ENCODE data around the gene RBM7.

The RBM7 gene

DNA sequence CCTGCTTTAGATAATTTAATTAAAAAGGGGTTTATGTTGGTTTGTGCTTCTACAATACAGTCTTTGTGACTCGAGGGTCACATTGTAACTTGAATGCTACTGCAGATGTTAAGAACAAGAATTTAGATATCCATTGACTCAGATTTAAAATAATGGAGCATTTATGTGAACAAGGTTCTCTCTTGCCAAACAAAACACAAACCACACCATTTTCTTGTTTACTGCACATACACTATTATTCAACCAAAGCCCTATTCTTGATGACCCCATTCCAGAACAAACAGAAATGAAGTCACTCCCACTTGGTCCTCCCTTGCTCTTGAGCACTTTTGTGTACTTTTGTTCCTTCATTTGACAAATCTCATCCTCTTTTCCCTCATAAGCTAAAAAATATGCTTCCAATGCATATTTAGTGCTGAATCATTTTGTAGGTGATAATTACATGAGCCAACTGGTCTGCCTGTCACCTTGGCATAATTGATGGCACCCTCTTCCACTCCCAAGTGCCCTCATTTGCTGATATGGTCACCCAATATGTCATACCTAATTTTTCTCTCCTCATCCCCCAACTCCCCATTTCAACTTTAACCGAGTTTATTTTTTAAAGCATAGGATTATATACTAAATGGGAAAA is 3.0 kb upstream of the RBM7 start:
- Histone ChIP-seq H3K27me3 (replicated peaks) (no peaks in the 10 kb centered on the region), H3K27ac (no peak overlapping the region), H3K4me3 (ENCODE audit: low read depth, low read length) (no peak overlapping the region), H3K36me3 (replicated peaks) (peaks cover 2% of the 10 kb centered on the region)
- in situ Hi-C loops (cut with HindIII; ENCODE audit: low pct_ligation_motif_present, low sequenced_read_pairs): no loop called here
- TF ChIP-seq, protein P1, sequence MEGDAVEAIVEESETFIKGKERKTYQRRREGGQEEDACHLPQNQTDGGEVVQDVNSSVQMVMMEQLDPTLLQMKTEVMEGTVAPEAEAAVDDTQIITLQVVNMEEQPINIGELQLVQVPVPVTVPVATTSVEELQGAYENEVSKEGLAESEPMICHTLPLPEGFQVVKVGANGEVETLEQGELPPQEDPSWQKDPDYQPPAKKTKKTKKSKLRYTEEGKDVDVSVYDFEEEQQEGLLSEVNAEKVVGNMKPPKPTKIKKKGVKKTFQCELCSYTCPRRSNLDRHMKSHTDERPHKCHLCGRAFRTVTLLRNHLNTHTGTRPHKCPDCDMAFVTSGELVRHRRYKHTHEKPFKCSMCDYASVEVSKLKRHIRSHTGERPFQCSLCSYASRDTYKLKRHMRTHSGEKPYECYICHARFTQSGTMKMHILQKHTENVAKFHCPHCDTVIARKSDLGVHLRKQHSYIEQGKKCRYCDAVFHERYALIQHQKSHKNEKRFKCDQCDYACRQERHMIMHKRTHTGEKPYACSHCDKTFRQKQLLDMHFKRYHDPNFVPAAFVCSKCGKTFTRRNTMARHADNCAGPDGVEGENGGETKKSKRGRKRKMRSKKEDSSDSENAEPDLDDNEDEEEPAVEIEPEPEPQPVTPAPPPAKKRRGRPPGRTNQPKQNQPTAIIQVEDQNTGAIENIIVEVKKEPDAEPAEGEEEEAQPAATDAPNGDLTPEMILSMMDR (IDR thresholded peaks at IDR 0.05; ENCODE audit: low read depth, low read length, missing control alignments): no peak
- DNase-seq: no peak

- Histone ChIP-seq H3K27ac (no peak overlapping the region), H3K36me3 (replicated peaks) (peaks cover 2% of the 10 kb centered on the region), H3K4me3 (ENCODE audit: low read depth, low read length) (no peak overlapping the region), H3K27me3 (replicated peaks) (no peaks in the 10 kb centered on the region)
- TF ChIP-seq, protein P1 (IDR thresholded peaks at IDR 0.05; ENCODE audit: low read depth, low read length, missing control alignments): no peak
- in situ Hi-C loops (cut with HindIII; ENCODE audit: low pct_ligation_motif_present, low sequenced_read_pairs): no loop called here
- no peak for DNase-seq
Observed at GRCh38 chr11:114398303-114398920, 2.1 kb upstream of the RBM7 start.

DNA sequence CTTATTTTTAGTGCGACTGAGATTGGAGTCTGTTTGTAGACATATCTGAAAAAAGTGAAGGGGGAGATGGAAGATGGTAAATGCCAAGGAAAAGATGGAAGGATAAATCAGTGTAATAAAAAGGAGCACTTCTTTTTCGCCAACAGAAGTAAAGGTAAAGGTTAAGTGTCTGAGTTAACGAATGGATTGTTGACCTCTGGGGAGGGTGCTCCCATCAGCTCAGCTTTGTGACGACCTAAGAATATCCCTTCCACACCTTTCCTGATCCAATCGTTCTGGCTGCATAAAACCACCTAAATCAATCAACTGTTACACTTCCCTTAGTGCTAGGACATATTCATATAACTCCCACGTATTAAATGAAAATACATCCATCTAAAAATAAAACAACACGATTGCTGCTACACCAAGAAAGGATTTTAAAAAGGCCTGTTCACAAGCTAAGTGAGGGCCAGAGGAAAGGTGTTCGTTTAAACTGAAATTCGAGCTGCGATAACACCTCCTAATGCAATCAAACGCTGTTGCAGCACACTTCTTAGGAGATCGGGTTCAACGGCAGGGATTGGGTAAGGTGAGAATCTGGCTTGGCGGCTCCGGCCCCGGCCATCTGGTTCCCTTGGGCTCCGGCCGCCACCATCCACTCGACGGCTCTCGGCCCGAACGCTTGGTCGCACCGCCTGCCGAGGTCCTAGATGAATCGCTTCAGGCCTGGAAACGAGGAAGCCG is 813 bp upstream of the RBM7 start:
- DNase-seq: no peak

GRCh38 chr11:114400915-114401223 is 403 bp downstream of the RBM7 start:
- DNase-seq: no peak
- no peaks in the 10 kb centered on the region for H3K27me3 ChIP-seq (replicated peaks)
- TF ChIP-seq, protein P1 (IDR thresholded peaks at IDR 0.05; ENCODE audit: low read depth, low read length, missing control alignments): no peak
- H3K4me3 ChIP-seq (ENCODE audit: low read depth, low read length): peak overlapping the region; percentile 95
- H3K36me3 ChIP-seq (replicated peaks): peaks cover 9% of the 10 kb centered on the region
- peak overlapping the region; percentile 99 for H3K27ac ChIP-seq
- in situ Hi-C loops (cut with HindIII; ENCODE audit: low pct_ligation_motif_present, low sequenced_read_pairs): no loop called here

More for the DNA sequence above, 813 bp upstream of the RBM7 start:
- peak overlapping the region; percentile 95 for H3K4me3 ChIP-seq (ENCODE audit: low read depth, low read length)
- TF ChIP-seq, protein P1 (IDR thresholded peaks at IDR 0.05; ENCODE audit: low read depth, low read length, missing control alignments): no peak
- H3K36me3 ChIP-seq (replicated peaks): peaks cover 2% of the 10 kb centered on the region
- no peaks in the 10 kb centered on the region for H3K27me3 ChIP-seq (replicated peaks)
- in situ Hi-C loops (cut with HindIII; ENCODE audit: low pct_ligation_motif_present, low sequenced_read_pairs): no loop called here
- peak overlapping the region; percentile 99 for H3K27ac ChIP-seq

- Histone ChIP-seq H3K27me3 (replicated peaks) (no peaks in the 10 kb centered on the region), H3K4me3 (ENCODE audit: low read depth, low read length) (peak overlapping the region; percentile 95), H3K36me3 (replicated peaks) (peaks cover 11% of the 10 kb centered on the region), H3K27ac (peak overlapping the region; percentile 99)
- no peak for DNase-seq
- in situ Hi-C loops (cut with HindIII; ENCODE audit: low pct_ligation_motif_present, low sequenced_read_pairs): no loop called here
- TF ChIP-seq, protein P1 (IDR thresholded peaks at IDR 0.05; ENCODE audit: low read depth, low read length, missing control alignments): no peak
Observed at GRCh38 chr11:114401311-114401710, 845 bp downstream of the RBM7 start.
